Keratinocyte (primary cell): ENCODE measurements around the gene MAD1L1. TPM values are rescaled to one million over a fixed set of nuclear protein-coding genes. Genes with fewer than 3 reads are reported as not detected.

Source experiments
- DNase-seq: peaks from one replicate; pipeline ENCODE4 v3.0.0-alpha.2; 2011; ENCODE audit warnings: low read depth, missing footprints, low spot score
- FAIRE-seq: peaks from 2 replicates; lab custom pipeline; 2011; peaks lifted over from hg19 to GRCh38; lab: Jason Lieb, UNC
- H2AFZ ChIP-seq: 2 replicates; pipeline ENCODE4 v1.6.0; 2012; ENCODE audit warnings: low read length, control low read depth, inconsistent platforms; ENCODE audit not compliant: control insufficient read depth
- H3K27ac ChIP-seq: 2 replicates; pipeline ENCODE4 v1.5.1; 2011; ENCODE audit warnings: low read length; ENCODE audit not compliant: control insufficient read depth, insufficient read depth
- H3K27me3 ChIP-seq: 3 replicates; pipeline ENCODE4 v1.6.0; 2011; ENCODE audit warnings: low read length; ENCODE audit not compliant: control insufficient read depth, insufficient read depth; ENCODE audit errors: extremely low read depth
- H3K36me3 ChIP-seq, 2 experiments: 2 replicates in 1 of 2; 3 replicates in 1 of 2; pipeline ENCODE4 v1.5.1; 2011; ENCODE audit warnings: low read length in 2 of 2, mild to moderate bottlenecking in 1 of 2; ENCODE audit not compliant: control insufficient read depth in 2 of 2, insufficient read depth in 2 of 2; ENCODE audit errors: extremely low read depth in 1 of 2
- H3K4me1 ChIP-seq: 3 replicates; pipeline ENCODE4 v1.5.1; 2011; ENCODE audit warnings: low read length; ENCODE audit not compliant: control insufficient read depth, insufficient read depth; ENCODE audit errors: extremely low read depth
- H3K4me2 ChIP-seq: 3 replicates; pipeline ENCODE4 v1.6.0; 2011; ENCODE audit warnings: low read depth, low read length; ENCODE audit not compliant: control insufficient read depth, insufficient read depth; ENCODE audit errors: extremely low read depth
- H3K4me3 ChIP-seq, 3 experiments: fragments of 200-600 bp in 1 of 3; sonication (generic) in 1 of 3; 2 replicates in 2 of 3; 3 replicates in 1 of 3; pipeline ENCODE4 v1.5.1; 2011 to 2016; ENCODE audit warnings: low read length in 3 of 3, mild to moderate bottlenecking in 3 of 3, control low read depth in 2 of 3, inconsistent platforms in 1 of 3, low read depth in 1 of 3, mixed read lengths in 1 of 3, mixed run types in 1 of 3, moderate library complexity in 1 of 3; ENCODE audit not compliant: control insufficient read depth in 2 of 3, insufficient read depth in 2 of 3; ENCODE audit errors: extremely low read depth in 1 of 3
- H3K79me2 ChIP-seq: 2 replicates; pipeline ENCODE4 v1.6.0; 2012; ENCODE audit warnings: low read length; ENCODE audit not compliant: control insufficient read depth, insufficient read depth
- H3K9ac ChIP-seq: 3 replicates; pipeline ENCODE4 v1.6.0; 2011; ENCODE audit warnings: low read length; ENCODE audit not compliant: control insufficient read depth, insufficient read depth; ENCODE audit errors: extremely low read depth
- H3K9me1 ChIP-seq: 3 replicates; pipeline ENCODE4 v1.6.0; 2011; ENCODE audit warnings: low read length; ENCODE audit not compliant: control insufficient read depth, insufficient read depth; ENCODE audit errors: extremely low read depth
- H3K9me3 ChIP-seq: 2 replicates; pipeline ENCODE4 v1.5.1; 2012; ENCODE audit warnings: low read depth, low read length; ENCODE audit not compliant: control insufficient read depth
- H4K20me1 ChIP-seq: 3 replicates; pipeline ENCODE4 v1.6.0; 2011; ENCODE audit warnings: low read length; ENCODE audit not compliant: control insufficient read depth, insufficient read depth; ENCODE audit errors: extremely low read depth
- EZH2 ChIP-seq: IDR thresholded peaks from one replicate; pipeline ENCODE4 v1.6.1; 2012; ENCODE audit warnings: inconsistent platforms, mild to moderate bottlenecking, low read length, moderate library complexity
- dilution Hi-C: fragments of 300-500 bp; cut with MboI; formaldehyde crosslinking; loops from one replicate; pipeline ENCODE4 v1.7.0; 2020; ENCODE audit warnings: low sequenced_read_pairs; ENCODE audit not compliant: extremely low pct_ligation_motif_present
- polyA plus RNA-seq, 5 experiments: library from polyadenylated mRNA; depleted of rRNA in 3 of 5; stranded (reverse) in 3 of 5; stranded (forward) in 1 of 5; unstranded in 1 of 5; fragments of >200 nt; gene quantifications; 1 replicate in 1 of 5; 2 replicates in 3 of 5; 3 replicates in 1 of 5; pipeline versions ENCODE4 v1.2.1 to v1.2.3, GENCODE V29; 2011 to 2012; ENCODE audit warnings: missing spikeins in 2 of 5, low read depth in 1 of 5, low replicate concordance in 1 of 5
- TF ChIP-seq, protein P1 (sequence below), 3 experiments: IDR thresholded peaks in 1 of 3; conservative IDR thresholded peaks in 1 of 3; optimal IDR thresholded peaks in 1 of 3; 2 replicates in 2 of 3; 3 replicates in 1 of 3; pipeline versions ENCODE3 to v1.5.1; 2011; ENCODE audit warnings: low read length in 3 of 3, mild to moderate bottlenecking in 3 of 3, moderate library complexity in 2 of 3, control low read depth in 1 of 3, inconsistent platforms in 1 of 3; ENCODE audit not compliant: insufficient read depth in 2 of 3; ENCODE audit errors: extremely low read depth in 1 of 3

MAD1L1 gene
- polyA plus RNA-seq, 1 donor (not counting 4 experiments of a cell fraction or from before 2014, with no cell fraction given): 18.0 TPM

DNA sequence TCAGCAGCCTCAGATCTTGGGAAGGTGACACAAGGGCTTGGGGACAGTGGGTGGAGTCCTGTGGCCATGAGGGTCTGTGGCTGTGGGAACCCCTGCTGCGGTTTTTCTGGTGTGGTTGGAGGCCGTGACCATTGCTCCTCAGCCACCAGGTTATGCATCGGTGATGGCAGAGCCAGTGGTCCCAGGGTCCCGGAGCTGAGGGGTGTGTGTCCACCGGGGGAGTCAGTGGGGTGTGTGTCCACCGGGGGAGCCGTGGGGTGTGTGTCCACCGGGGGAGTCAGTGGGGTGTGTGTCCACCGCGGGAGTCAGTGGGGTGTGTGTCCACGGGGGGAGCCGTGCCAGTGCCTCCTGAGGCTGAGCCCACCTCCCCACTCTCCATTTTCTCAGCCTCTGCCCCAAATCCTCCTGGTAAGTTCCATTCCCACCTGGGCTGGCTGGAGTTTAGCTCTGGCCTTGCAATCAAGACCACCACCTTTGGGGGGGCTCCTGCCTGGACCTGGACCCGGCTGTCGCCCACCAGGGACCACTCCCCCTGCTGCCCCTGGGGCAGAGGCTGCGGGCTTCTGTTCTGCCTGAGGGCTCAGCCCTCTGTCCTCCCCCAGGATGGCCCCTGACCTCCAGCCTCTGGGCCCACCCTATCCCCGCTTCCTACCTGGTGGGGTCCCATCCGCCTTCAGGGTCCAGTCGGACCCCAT is 419.2 kb downstream of the MAD1L1 start:
- no peak overlapping the region for H3K27ac ChIP-seq
- H3K36me3 ChIP-seq: peaks cover 0 to 3% of the 10 kb centered on the region in 2 experiments
- peaks cover 9% of the 10 kb centered on the region for H3K27me3 ChIP-seq
- FAIRE-seq: no peak
- no peak overlapping the region for H2AFZ ChIP-seq
- no peak overlapping the region for H3K4me3 ChIP-seq
- no peaks in the 10 kb centered on the region for H3K9me1 ChIP-seq
- DNase-seq: no peak
- no peaks in the 10 kb centered on the region for H4K20me1 ChIP-seq
- H3K9me3 ChIP-seq: no peaks in the 10 kb centered on the region
- H3K4me2 ChIP-seq: no peak overlapping the region
- no peak overlapping the region for H3K9ac ChIP-seq
- peaks cover 18% of the 10 kb centered on the region for H3K4me1 ChIP-seq
- no peak for TF ChIP-seq EZH2
- TF ChIP-seq, protein P1, sequence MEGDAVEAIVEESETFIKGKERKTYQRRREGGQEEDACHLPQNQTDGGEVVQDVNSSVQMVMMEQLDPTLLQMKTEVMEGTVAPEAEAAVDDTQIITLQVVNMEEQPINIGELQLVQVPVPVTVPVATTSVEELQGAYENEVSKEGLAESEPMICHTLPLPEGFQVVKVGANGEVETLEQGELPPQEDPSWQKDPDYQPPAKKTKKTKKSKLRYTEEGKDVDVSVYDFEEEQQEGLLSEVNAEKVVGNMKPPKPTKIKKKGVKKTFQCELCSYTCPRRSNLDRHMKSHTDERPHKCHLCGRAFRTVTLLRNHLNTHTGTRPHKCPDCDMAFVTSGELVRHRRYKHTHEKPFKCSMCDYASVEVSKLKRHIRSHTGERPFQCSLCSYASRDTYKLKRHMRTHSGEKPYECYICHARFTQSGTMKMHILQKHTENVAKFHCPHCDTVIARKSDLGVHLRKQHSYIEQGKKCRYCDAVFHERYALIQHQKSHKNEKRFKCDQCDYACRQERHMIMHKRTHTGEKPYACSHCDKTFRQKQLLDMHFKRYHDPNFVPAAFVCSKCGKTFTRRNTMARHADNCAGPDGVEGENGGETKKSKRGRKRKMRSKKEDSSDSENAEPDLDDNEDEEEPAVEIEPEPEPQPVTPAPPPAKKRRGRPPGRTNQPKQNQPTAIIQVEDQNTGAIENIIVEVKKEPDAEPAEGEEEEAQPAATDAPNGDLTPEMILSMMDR (optimal IDR thresholded peaks at IDR 0.05 in 1 of 3, IDR thresholded peaks at IDR 0.05 in 1 of 3, conservative IDR thresholded peaks at IDR 0.05 in 1 of 3; ENCODE audit: extremely low read depth in 1 of 3, insufficient read depth in 2 of 3, low read length in 3 of 3): no peak
- no peaks in the 10 kb centered on the region for H3K79me2 ChIP-seq
- dilution Hi-C loops: no loop called here

DNA sequence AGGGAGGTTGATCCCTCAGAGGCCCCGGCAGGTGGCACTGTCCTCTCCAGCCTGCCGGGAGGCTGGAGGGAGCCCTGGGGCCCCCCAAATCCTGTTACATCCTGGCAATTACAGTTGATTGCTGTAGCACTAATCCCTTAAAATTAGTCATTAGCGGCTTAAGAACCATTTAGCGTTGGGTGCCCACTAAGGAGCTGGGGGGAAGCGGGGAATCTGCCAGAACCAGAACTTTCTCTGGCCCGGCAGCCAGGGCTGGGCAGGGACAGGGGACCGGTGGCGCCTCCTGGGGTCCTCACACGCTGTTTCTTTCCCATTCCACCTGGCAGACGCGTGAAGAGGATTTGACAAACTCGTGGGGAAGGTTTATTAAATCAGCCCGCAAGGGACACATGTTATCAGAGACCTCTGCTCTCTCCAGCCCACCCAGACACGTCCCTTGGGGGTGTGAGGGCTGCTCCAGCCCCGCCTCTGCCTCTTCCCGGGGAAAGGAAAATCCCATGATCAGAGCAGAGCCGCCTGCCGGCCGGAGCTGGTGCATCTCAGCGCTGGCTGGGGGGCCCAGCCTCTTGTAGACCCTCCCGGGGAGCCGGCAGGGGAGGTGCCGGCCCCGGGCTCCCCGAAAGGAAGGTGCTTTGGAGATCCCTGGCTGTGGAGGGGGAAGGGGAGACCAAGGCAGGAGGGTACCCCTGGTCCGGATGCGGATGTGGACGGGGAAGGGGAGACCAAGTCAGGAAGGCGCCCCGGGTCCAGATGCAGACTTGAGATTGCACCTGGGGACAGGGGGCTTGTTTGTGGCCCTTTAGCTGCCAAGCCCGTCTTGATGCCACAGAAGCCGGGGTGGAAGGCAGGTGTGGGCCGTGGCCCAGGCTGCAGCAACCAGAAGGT is 420.0 kb downstream of the MAD1L1 start:
- Histone ChIP-seq H3K36me3 (peaks cover 0 to 3% of the 10 kb centered on the region in 2 experiments), H3K4me3 (no peak overlapping the region), H3K9me3 (no peaks in the 10 kb centered on the region), H2AFZ (no peak overlapping the region), H3K9ac (no peak overlapping the region), H3K4me1 (peaks cover 18% of the 10 kb centered on the region), H3K9me1 (no peaks in the 10 kb centered on the region), H3K4me2 (no peak overlapping the region), H3K27me3 (peaks cover 9% of the 10 kb centered on the region), H3K27ac (no peak overlapping the region), H4K20me1 (no peaks in the 10 kb centered on the region), H3K79me2 (no peaks in the 10 kb centered on the region)
- DNase-seq (no peak), FAIRE-seq (no peak)
- dilution Hi-C loops: no loop called here
- TF ChIP-seq, protein P1 (optimal IDR thresholded peaks at IDR 0.05 in 1 of 3, IDR thresholded peaks at IDR 0.05 in 1 of 3, conservative IDR thresholded peaks at IDR 0.05 in 1 of 3; ENCODE audit: extremely low read depth in 1 of 3, insufficient read depth in 2 of 3, low read length in 3 of 3): peak in 2 of 3 experiments; percentile 39 to 40
- TF ChIP-seq EZH2: no peak
